ENCODE data around the gene DLK1. TPM values are rescaled to one million over a fixed set of nuclear protein-coding genes. Genes with fewer than 3 reads are reported as not detected.

The DLK1 gene
- total RNA-seq, 2 experiments from 2014 or later = not detected

DNA sequence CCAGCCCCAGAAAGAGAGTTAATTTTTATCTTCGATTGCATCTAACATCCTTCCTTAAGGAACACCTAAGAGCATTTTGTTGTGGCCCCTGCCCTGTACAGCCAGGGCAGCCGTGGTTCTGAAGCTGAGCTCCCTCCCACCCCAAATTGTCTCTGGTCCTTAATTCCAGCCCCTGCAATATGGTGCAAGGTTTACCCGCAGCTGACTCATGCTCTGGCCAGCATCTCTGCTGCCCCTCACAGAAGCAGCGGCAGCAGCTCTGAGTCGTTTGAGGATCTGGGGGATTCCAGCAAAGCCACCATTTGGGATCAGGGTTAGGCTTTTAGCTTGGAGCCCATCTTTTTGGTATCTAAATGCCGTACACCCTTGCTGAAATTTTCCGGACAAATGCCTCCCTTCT is 3.3 kb downstream of the DLK1 start:
- H3K9me3 ChIP-seq (ENCODE audit: low read length) = no peaks in the 10 kb centered on the region
- TF ChIP-seq EZH2phosphoT487 (IDR thresholded peaks at IDR 0.05; ENCODE audit: borderline replicate concordance, low read depth, low read length) = no peak
- TF ChIP-seq, protein P1, sequence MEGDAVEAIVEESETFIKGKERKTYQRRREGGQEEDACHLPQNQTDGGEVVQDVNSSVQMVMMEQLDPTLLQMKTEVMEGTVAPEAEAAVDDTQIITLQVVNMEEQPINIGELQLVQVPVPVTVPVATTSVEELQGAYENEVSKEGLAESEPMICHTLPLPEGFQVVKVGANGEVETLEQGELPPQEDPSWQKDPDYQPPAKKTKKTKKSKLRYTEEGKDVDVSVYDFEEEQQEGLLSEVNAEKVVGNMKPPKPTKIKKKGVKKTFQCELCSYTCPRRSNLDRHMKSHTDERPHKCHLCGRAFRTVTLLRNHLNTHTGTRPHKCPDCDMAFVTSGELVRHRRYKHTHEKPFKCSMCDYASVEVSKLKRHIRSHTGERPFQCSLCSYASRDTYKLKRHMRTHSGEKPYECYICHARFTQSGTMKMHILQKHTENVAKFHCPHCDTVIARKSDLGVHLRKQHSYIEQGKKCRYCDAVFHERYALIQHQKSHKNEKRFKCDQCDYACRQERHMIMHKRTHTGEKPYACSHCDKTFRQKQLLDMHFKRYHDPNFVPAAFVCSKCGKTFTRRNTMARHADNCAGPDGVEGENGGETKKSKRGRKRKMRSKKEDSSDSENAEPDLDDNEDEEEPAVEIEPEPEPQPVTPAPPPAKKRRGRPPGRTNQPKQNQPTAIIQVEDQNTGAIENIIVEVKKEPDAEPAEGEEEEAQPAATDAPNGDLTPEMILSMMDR (conservative IDR thresholded peaks at IDR 0.05; ENCODE audit: low read length) = no peak
- no peak overlapping the region for H3K4me2 ChIP-seq (ENCODE audit: low read length)
- BruUV-seq (replicated peaks) = no TSS peak
- no peaks in the 10 kb centered on the region for H3K36me3 ChIP-seq (ENCODE audit: insufficient read depth, low read length)
- no peaks in the 10 kb centered on the region for H3K9me2 ChIP-seq (ENCODE audit: insufficient read depth, low read length)
- CTCF ChIA-PET (ENCODE audit: unreplicated experiment) = no interaction called here
- POLR2A ChIA-PET = no interaction called here
- H4K20me1 ChIP-seq (ENCODE audit: insufficient read depth, low read length) = no peaks in the 10 kb centered on the region
- DNase-seq (ENCODE audit: low spot score) = no peak
- H3K4me3 ChIP-seq (ENCODE audit: low read depth, low read length, poor library complexity, severe bottlenecking) = no peak overlapping the region
- H3K27ac ChIP-seq (ENCODE audit: low read depth, low read length, poor library complexity, severe bottlenecking) = no peak overlapping the region
- intact Hi-C loops (cut with micrococcal nuclease; ENCODE audit: unreplicated experiment) = no loop called here
- H2AFZ ChIP-seq (ENCODE audit: low read length) = no peak overlapping the region
- H3K4me1 ChIP-seq (ENCODE audit: insufficient read depth, low read length, poor library complexity, severe bottlenecking) = no peaks in the 10 kb centered on the region
- H3K79me2 ChIP-seq (ENCODE audit: insufficient read depth, low read depth, low read length) = no peaks in the 10 kb centered on the region

- Histone ChIP-seq H3K9me2 (ENCODE audit: insufficient read depth, low read length) (no peaks in the 10 kb centered on the region), H3K4me3 (ENCODE audit: low read depth, low read length, poor library complexity, severe bottlenecking) (no peak overlapping the region), H2AFZ (ENCODE audit: low read length) (no peak overlapping the region), H3K36me3 (ENCODE audit: insufficient read depth, low read length) (no peaks in the 10 kb centered on the region), H4K20me1 (ENCODE audit: insufficient read depth, low read length) (no peaks in the 10 kb centered on the region), H3K9me3 (ENCODE audit: low read length) (no peaks in the 10 kb centered on the region), H3K79me2 (ENCODE audit: insufficient read depth, low read depth, low read length) (no peaks in the 10 kb centered on the region), H3K4me1 (ENCODE audit: insufficient read depth, low read length, poor library complexity, severe bottlenecking) (no peaks in the 10 kb centered on the region), H3K27ac (ENCODE audit: low read depth, low read length, poor library complexity, severe bottlenecking) (no peak overlapping the region), H3K4me2 (ENCODE audit: low read length) (no peak overlapping the region)
- no TSS peak for BruUV-seq (replicated peaks)
- intact Hi-C loops (cut with micrococcal nuclease; ENCODE audit: unreplicated experiment) = no loop called here
- TF ChIP-seq EZH2phosphoT487 (IDR thresholded peaks at IDR 0.05; ENCODE audit: borderline replicate concordance, low read depth, low read length) = no peak
- TF ChIP-seq, protein P1 (conservative IDR thresholded peaks at IDR 0.05; ENCODE audit: low read length) = no peak
- POLR2A ChIA-PET = interaction anchor here (0.5 kb wide), 1 partner anchor 994 kb away, joined by 3 read pairs; no protein-coding TSS in a partner anchor
- DNase-seq (ENCODE audit: low spot score) = no peak
- CTCF ChIA-PET (ENCODE audit: unreplicated experiment) = no interaction called here
These were observed 3.9 kb downstream of the DLK1 start for GRCh38 chr14:100730581-100730980.

GRCh38 chr14:100731011-100731670 is 4.4 kb downstream of the DLK1 start:
- H2AFZ ChIP-seq (ENCODE audit: low read length) = no peak overlapping the region
- intact Hi-C loops (cut with micrococcal nuclease; ENCODE audit: unreplicated experiment) = no loop called here
- H3K4me3 ChIP-seq (ENCODE audit: low read depth, low read length, poor library complexity, severe bottlenecking) = no peak overlapping the region
- no peak for DNase-seq (ENCODE audit: low spot score)
- TF ChIP-seq EZH2phosphoT487 (IDR thresholded peaks at IDR 0.05; ENCODE audit: borderline replicate concordance, low read depth, low read length) = no peak
- TF ChIP-seq, protein P1 (conservative IDR thresholded peaks at IDR 0.05; ENCODE audit: low read length) = no peak
- no peaks in the 10 kb centered on the region for H3K36me3 ChIP-seq (ENCODE audit: insufficient read depth, low read length)
- no TSS peak for BruUV-seq (replicated peaks)
- H3K4me1 ChIP-seq (ENCODE audit: insufficient read depth, low read length, poor library complexity, severe bottlenecking) = no peaks in the 10 kb centered on the region
- no peaks in the 10 kb centered on the region for H4K20me1 ChIP-seq (ENCODE audit: insufficient read depth, low read length)
- H3K9me2 ChIP-seq (ENCODE audit: insufficient read depth, low read length) = no peaks in the 10 kb centered on the region
- ChIA-PET CTCF (ENCODE audit: unreplicated experiment) (no interaction called here), POLR2A (interaction anchor here (0.5 kb wide), 1 partner anchor 995 kb away, joined by 3 read pairs; no protein-coding TSS in a partner anchor)
- no peaks in the 10 kb centered on the region for H3K79me2 ChIP-seq (ENCODE audit: insufficient read depth, low read depth, low read length)
- no peak overlapping the region for H3K4me2 ChIP-seq (ENCODE audit: low read length)
- H3K27ac ChIP-seq (ENCODE audit: low read depth, low read length, poor library complexity, severe bottlenecking) = no peak overlapping the region
- H3K9me3 ChIP-seq (ENCODE audit: low read length) = no peaks in the 10 kb centered on the region

All from OCI-LY7 (cell line).